Measurements from ENCODE around the gene ANGEL2. TPM values are rescaled to one million over a fixed set of nuclear protein-coding genes. Genes with fewer than 3 reads are reported as not detected.
"Not testable (repeated sequence)": the region's sequence is repeated elsewhere in the genome, so short reads cannot be mapped to it uniquely, and the experiment has no call there.

The ANGEL2 gene
- total RNA-seq, 1 donor from 2014 or later, result 15.6 TPM

- no peak for ATAC-seq
- DNase-seq (ENCODE audit: low spot score), result no peak
Measured at GRCh38 chr1:213020016-213020415, 4.3 kb upstream of the ANGEL2 start.

DNA sequence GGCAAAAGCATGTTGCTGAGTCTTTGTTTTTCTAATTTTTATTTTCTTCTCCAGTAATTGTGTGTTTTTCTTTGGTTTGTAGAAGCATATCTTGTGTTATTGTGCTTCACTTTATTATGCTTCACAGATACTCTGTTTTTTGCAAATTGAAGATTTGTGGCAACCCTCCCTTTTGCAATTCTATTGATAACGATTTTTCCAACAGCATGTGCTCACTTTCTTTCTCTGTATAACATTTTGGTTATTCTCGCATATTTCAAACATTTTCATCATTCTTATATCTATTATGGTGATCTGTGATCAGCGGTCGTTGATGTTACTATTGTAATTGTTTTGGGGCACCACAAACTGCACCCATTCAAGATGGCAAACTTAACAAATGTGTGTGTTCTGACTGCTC lies 3.8 kb upstream of the ANGEL2 start:
- no peak for ATAC-seq

GRCh38 chr1:213017447-213018273 lies 2.0 kb upstream of the ANGEL2 start:
- DNase-seq (ENCODE audit: low spot score), result no peak
- ATAC-seq, result no peak

More for the DNA sequence above, 3.8 kb upstream of the ANGEL2 start:
- DNase-seq (ENCODE audit: low spot score), result no peak

DNA sequence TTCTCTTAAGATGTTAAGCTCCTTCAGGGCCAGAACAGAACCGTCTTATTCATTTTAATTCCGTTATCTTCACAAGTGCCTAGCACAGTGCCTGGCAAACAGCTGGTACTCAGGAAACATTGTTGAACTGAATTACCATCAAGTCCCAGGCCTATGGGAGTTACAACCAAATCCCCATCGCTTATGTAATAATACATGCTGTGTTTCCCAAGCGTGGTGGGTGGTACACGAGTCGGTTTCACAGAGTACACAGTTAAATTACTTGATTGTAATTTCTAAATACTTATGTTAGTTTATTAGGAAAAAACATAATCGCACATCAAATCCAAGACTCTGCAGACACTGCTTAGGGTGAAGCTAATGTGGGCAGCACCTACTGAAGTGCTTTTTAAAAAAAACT lies 1.0 kb downstream of the ANGEL2 start:
- no peak for DNase-seq (ENCODE audit: low spot score)
- no peak for ATAC-seq

DNA sequence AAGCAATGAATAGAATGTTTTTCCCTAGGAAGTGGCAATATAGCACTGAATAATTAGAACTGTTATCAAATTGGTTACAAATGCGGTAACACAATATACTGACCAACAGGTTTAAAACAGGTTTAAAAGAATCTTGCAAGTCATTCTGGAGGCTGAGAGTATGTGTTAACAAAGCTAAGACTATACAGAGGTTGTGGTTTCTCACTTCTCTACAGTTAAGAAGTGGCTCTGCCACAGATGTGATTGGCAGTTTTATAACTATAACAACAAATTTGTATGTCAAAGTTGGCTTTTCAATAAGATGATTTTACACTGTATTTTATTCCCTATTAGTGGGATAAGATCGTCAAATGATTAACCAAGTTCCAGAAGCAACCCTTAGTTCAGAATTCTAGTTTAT lies 7.1 kb downstream of the ANGEL2 start:
- DNase-seq (ENCODE audit: low spot score), result no peak
- no peak for ATAC-seq

DNA sequence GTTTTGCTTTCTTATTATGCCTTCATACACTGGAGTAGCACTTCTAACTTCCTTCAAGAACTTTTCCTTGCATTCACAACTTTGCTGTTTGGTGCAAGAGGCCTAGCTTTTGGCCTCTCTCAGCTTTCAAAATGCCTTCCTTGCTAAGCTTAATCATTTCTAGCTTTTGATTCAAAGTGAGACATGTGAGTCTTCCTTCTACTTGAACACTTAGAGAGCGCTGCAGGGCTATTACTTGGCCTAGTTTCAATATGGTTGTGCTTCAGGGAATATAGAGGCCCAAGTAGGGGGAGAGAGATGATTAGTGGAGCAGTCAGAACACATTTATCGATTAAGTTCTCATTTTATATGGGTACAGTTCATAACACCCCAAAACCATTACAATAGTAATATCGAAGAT lies 12.4 kb downstream of the ANGEL2 start:
- ATAC-seq (no peak), DNase-seq (ENCODE audit: low spot score) (no peak)

DNA sequence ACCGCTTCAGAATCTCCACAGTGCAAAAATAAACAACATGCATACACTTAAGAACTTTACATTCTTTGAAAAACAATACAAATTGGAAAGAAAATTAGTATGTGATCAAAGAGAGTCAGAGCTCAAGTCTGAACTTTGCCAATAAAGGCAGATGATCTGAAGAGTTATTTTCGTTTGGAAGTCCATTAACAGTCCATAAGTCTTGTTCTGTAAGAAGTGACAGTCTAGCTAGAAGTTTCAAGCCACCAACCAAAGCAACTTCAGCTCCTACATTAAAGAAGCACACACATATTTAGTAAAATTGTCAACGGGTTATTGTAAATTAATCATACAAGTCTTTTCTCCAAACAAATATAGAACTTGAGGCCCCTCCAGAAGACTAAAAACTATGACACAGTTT lies 20.7 kb downstream of the ANGEL2 start:
- ATAC-seq (no peak), DNase-seq (ENCODE audit: low spot score) (no peak)

- DNase-seq (ENCODE audit: low spot score); ATAC-seq: not testable (repeated sequence)
Measured at GRCh38 chr1:212993960-212994359, 21.7 kb downstream of the ANGEL2 start.

- DNase-seq (ENCODE audit: low spot score) (no peak), ATAC-seq (no peak)
Measured at GRCh38 chr1:212990276-212990675, 25.4 kb downstream of the ANGEL2 start.

- peak; percentile 43 for ATAC-seq
- no peak for DNase-seq (ENCODE audit: low spot score)
Measured at GRCh38 chr1:212987702-212988322, 27.9 kb downstream of the ANGEL2 start.

- DNase-seq (ENCODE audit: low spot score), result no peak
- ATAC-seq, result no peak
Measured at GRCh38 chr1:212986551-212986950, 29.1 kb downstream of the ANGEL2 start.

DNA sequence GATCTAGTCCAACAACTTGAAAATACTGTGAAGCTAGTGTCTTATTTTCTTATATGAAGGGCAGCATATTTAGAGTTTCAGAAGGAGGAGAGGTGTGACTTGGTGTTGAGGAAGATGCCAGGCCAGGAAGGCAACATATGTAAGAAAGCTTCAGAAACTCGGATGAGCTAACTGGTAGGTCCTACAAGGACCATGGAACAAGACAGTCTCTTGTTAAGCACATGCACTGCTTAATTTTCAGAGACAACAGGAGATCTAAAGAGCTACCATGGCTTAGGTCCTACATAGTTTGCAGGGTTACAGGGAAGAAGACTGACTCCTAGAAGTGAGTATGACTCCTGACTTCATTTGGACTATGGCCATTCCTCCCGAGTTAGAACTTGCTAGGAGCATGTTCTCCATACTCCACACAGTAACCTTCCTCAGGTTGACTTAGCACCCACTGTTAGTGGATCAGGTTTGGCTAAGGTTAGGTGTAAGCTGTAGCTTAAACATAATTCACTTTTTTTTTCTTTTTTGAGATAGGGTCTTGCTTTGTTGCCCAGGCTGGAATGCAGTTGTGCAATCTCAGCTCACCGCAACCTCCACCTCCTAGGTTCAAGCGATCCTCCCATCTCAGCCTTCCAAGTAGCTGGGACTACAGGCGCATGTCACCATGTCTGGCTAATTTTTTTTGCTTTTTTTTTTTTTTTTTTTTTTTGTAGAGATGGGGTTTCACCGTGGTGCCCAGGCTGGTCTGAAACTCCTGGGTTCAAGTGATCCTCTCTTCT lies 31.0 kb downstream of the ANGEL2 start:
- ATAC-seq (no peak), DNase-seq (ENCODE audit: low spot score) (no peak)

DNA sequence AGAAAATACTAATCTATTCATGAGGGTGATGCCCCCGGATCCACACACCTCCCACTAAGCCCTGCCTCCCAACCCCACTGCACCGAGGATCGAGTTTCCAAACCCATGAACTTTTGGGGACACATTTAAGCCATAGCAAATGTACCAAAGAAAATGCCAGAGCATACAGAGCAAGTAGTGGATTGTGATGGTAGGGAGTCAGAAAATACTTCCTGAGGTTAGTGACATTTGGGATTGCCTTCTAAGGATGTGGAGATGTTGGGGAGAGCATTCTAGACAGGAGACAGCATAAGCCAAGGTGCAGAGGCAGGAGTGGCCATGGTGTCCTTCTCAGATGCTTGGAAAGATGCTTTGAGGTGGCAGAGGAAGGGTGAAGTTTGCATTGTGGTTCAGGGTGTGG lies 32.2 kb downstream of the ANGEL2 start:
- ATAC-seq, result no peak
- DNase-seq (ENCODE audit: low spot score), result no peak

GRCh38 chr1:212982430-212983152 lies 33.1 kb downstream of the ANGEL2 start:
- DNase-seq (ENCODE audit: low spot score), result no peak
- ATAC-seq, result peak; percentile 31

DNA sequence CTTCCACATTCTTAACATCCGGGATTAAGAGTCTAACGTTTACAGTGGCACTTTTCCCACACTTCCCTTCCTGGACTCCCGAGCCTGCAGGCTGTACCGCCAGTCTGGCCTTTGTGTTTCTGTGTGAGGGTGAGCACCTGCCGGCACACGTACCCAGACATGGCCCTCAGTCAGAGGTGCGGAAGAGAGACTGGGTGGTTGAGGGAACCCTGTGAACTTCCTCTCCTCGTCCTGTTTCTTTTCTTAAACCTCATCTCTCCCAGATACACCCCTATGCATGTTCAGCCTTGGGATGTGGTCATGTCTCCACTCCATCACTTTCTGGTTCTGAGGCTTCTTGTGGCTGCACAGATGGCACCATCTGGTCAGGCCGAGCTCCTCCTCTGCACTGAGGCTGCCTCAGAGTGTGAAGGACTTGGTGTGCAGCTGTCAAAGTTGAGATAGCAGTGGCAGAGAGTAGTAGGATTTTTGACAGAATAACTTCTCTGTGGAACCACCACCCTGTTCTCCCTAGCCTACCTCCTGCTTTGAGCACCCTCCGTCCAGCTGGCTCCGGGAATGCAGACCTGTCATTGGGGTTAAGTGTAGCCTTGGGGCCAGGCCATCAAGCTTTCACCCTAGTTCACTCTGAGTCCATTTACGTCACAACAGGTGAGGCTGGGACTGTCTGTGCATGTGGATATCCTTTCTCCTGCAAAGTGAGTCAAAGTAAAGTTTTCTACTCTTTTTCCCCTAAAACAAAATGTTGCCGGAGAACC lies 33.9 kb downstream of the ANGEL2 start:
- DNase-seq (ENCODE audit: low spot score) (no peak), ATAC-seq (no peak)

DNA sequence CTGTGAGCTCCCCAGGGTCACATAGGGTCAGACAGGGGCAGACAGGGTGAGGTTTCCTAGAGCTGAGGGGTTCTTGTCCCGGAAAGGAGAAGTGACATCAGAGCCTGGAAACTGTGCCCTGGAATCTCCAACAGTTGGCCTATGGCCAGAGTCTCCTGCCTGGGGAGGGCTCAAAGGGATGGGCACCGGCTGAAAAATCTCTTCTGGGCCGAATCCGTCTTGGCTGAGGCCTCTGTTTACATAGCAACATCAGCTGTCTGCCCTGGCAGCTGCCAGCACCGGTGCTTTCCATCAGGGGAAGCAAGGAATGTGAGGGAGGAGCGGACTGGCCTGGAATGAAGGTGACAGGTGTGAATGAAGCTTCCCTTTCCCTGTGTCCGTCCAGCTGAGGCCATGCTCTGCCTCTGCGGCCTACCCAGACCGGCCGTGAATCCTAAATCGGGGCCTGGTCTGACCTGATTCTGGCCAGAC lies 34.6 kb downstream of the ANGEL2 start:
- peak; percentile 63 for ATAC-seq
- DNase-seq (ENCODE audit: low spot score), result peak; percentile 49

GRCh38 chr1:212980123-212980785 lies 35.4 kb downstream of the ANGEL2 start:
- DNase-seq (ENCODE audit: low spot score), result no peak
- ATAC-seq, result no peak

- ATAC-seq (no peak), DNase-seq (ENCODE audit: low spot score) (no peak)
Measured at GRCh38 chr1:212979340-212980122, 36.1 kb downstream of the ANGEL2 start.

Measured in left lobe of liver (tissue), 2 donors.